HepG2 (cell line): ENCODE data around the gene ZSCAN26. TPM values are rescaled to one million over a fixed set of nuclear protein-coding genes. Genes with fewer than 3 reads are reported as not detected.

ENCODE experiments used
- ARHGAP35 ChIP-seq: sonication (generic); formaldehyde crosslinking; IDR thresholded peaks from 2 replicates; pipeline ENCODE4 v1.9.0; 2022; ENCODE audit warnings: mild to moderate bottlenecking, inconsistent platforms, moderate library complexity, missing genetic modification reagents, borderline replicate concordance
- DNMT3B ChIP-seq: conservative IDR thresholded peaks from 2 replicates; pipeline ENCODE4 v1.6.1; 2016; ENCODE audit warnings: missing biosample characterization, control low read depth
- KDM4B ChIP-seq: sonication (generic); formaldehyde crosslinking; IDR thresholded peaks from 2 replicates; pipeline ENCODE4 v1.4.0; 2020; ENCODE audit warnings: missing genetic modification reagents
- SALL2 ChIP-seq: sonication (generic); formaldehyde crosslinking; IDR thresholded peaks from 2 replicates; pipeline ENCODE4 v1.8.1; 2023; ENCODE audit warnings: mild to moderate bottlenecking, missing genetic modification reagents, inconsistent platforms
- SIN3B ChIP-seq: fragments of 150-350 bp; IDR thresholded peaks from 2 replicates; pipeline ENCODE4 v1.6.1; 2014; ENCODE audit warnings: low read length
- SKI ChIP-seq: fragments of 450-650 bp; IDR thresholded peaks from one replicate; pipeline ENCODE4 v1.6.1; 2018; ENCODE audit warnings: mild to moderate bottlenecking; ENCODE audit not compliant: partially characterized antibody
- SRSF9 ChIP-seq: fragments of 200-400 bp; formaldehyde crosslinking; IDR thresholded peaks from 2 replicates; pipeline ENCODE4 v1.6.1; 2018; ENCODE audit warnings: borderline replicate concordance, mild to moderate bottlenecking, low read depth, low read length; ENCODE audit not compliant: insufficient read depth, poor library complexity, severe bottlenecking
- ZKSCAN5 ChIP-seq: sonication (generic); formaldehyde crosslinking; IDR thresholded peaks from 2 replicates; pipeline ENCODE4 v1.5.1; 2020; ENCODE audit warnings: mild to moderate bottlenecking, missing genetic modification reagents
- ZNF205 ChIP-seq: IDR thresholded peaks from 2 replicates; pipeline ENCODE4 v1.6.1; 2018; ENCODE audit warnings: missing biosample characterization, missing genetic modification reagents
- ZNF546 ChIP-seq: sonication (generic); formaldehyde crosslinking; conservative IDR thresholded peaks from 2 replicates; pipeline ENCODE4 v1.8.1; 2023; ENCODE audit warnings: mild to moderate bottlenecking, missing genetic modification reagents
- ZNF564 ChIP-seq: sonication (generic); formaldehyde crosslinking; IDR thresholded peaks from 2 replicates; pipeline ENCODE4 v1.8.1; 2023; ENCODE audit warnings: mild to moderate bottlenecking, missing genetic modification reagents
- ZNF672 ChIP-seq: sonication (generic); formaldehyde crosslinking; IDR thresholded peaks from 2 replicates; pipeline ENCODE4 v1.8.1; 2022; ENCODE audit warnings: missing genetic modification reagents
- ZNF839 ChIP-seq: sonication (generic); formaldehyde crosslinking; IDR thresholded peaks from 2 replicates; pipeline ENCODE4 v1.4.0; 2020; ENCODE audit warnings: missing genetic modification reagents, mild to moderate bottlenecking, borderline replicate concordance
- polyA plus RNA-seq, 8 experiments: library from polyadenylated mRNA; depleted of rRNA in 3 of 8; stranded (reverse) in 7 of 8; unstranded in 1 of 8; fragments of >200 nt; fragmentation: Illumina TruSeq in 4 of 8; extraction: Trizol in 4 of 8; gene quantifications; 2 replicates each; pipeline versions ENCODE4 v1.2.1 to v1.2.3, GENCODE V29; 2011 to 2016; ENCODE audit warnings: low read depth in 4 of 8, missing spikeins in 1 of 8, mixed read lengths in 1 of 8; ENCODE audit not compliant: insufficient read depth in 1 of 8
- total RNA-seq, 5 experiments: library from RNA; depleted of rRNA; stranded (reverse); fragments of >200 nt; fragmentation: Illumina TruSeq; extraction: Trizol; gene quantifications; 2 replicates each; pipeline ENCODE4 v1.2.3, GENCODE V29; 2016; ENCODE audit warnings: low read depth in 1 of 5
- TF ChIP-seq, protein P1 (sequence below): sonication (generic); formaldehyde crosslinking; IDR thresholded peaks from 2 replicates; pipeline ENCODE4 v1.4.0; 2020; ENCODE audit warnings: mild to moderate bottlenecking, missing genetic modification reagents
- TF ChIP-seq, protein P2 (sequence below): sonication (generic); formaldehyde crosslinking; IDR thresholded peaks from 2 replicates; pipeline ENCODE4 v1.5.0; 2020; ENCODE audit warnings: mild to moderate bottlenecking, missing genetic modification reagents
- TF ChIP-seq, protein P3 (sequence below): sonication (generic); formaldehyde crosslinking; IDR thresholded peaks from 2 replicates; pipeline ENCODE4 v1.8.1; 2023; ENCODE audit warnings: mild to moderate bottlenecking, inconsistent platforms, moderate library complexity, missing genetic modification reagents, borderline replicate concordance
- TF ChIP-seq, protein P4 (sequence below): sonication (generic); formaldehyde crosslinking; IDR thresholded peaks from 2 replicates; pipeline ENCODE4 v1.8.0; 2022; ENCODE audit warnings: missing genetic modification reagents, low read depth, mild to moderate bottlenecking, borderline replicate concordance
- TF ChIP-seq, protein P5 (sequence below): sonication (generic); formaldehyde crosslinking; conservative IDR thresholded peaks from 2 replicates; pipeline ENCODE4 v1.4.0; 2020; ENCODE audit warnings: missing genetic modification reagents
- TF ChIP-seq, protein P6 (sequence below): sonication (generic); formaldehyde crosslinking; IDR thresholded peaks from 2 replicates; pipeline ENCODE4 v1.8.1; 2023; ENCODE audit warnings: mild to moderate bottlenecking, missing genetic modification reagents
- TF ChIP-seq, protein P7 (sequence below): sonication (generic); formaldehyde crosslinking; IDR thresholded peaks from 2 replicates; pipeline ENCODE4 v1.4.0; 2020; ENCODE audit warnings: missing genetic modification reagents

ZSCAN26 gene
- total and polyA plus RNA-seq, 2 of the 13 experiments (the other 11 are each of a cell fraction or from before 2014, with no cell fraction given) = 12.0 to 15.6 TPM

DNA sequence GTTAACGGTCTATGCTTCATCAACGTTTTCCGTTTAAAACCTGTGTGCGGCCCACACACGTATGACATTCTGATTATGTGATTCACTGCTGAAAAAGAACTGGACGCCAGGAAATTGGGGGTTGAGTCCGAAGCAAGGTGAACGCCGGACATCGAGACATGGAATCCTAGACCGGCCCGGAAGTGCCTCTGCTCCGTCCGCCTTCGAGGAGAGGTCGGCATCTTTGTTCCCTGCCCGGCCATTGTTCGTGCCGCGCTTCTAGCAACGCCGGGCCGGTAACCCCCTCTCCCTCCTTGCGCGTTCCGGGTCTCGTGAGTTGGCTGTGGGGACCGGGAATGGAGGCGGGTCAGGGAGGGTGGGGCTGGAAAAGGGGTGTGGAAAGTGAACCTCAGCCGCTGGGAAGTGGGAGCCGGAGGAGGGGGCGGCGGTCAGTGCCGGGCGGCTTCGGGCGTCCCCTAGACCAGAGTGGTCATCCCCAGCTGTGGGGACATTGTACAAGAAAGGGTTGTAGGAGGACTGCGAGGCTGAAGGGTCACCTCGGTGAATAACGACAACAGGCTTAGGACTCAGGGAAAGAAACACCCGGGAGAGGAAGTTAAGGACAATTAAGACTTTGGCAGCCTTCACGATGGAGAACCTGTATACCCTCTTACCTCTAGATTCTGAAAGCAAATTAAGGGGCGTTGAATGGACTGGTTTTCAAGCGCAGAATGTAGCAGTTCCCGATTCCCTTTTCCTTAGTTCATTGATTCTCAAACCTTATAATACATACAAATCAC, 41.7 kb upstream of the ZSCAN26 start, which contains the start of gene ZSCAN9 (continued):
- TF ChIP-seq ZNF564 (CRISPR knock-in tag) = no peak
- TF ChIP-seq ZNF546 (CRISPR knock-in tag) = 0 out of 2 replicates have a peak, but pooled peaks have one; percentile 64
- TF ChIP-seq, protein P1, sequence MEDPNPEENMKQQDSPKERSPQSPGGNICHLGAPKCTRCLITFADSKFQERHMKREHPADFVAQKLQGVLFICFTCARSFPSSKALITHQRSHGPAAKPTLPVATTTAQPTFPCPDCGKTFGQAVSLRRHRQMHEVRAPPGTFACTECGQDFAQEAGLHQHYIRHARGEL (CRISPR knock-in tag) = no peak
- TF ChIP-seq, protein P2, sequence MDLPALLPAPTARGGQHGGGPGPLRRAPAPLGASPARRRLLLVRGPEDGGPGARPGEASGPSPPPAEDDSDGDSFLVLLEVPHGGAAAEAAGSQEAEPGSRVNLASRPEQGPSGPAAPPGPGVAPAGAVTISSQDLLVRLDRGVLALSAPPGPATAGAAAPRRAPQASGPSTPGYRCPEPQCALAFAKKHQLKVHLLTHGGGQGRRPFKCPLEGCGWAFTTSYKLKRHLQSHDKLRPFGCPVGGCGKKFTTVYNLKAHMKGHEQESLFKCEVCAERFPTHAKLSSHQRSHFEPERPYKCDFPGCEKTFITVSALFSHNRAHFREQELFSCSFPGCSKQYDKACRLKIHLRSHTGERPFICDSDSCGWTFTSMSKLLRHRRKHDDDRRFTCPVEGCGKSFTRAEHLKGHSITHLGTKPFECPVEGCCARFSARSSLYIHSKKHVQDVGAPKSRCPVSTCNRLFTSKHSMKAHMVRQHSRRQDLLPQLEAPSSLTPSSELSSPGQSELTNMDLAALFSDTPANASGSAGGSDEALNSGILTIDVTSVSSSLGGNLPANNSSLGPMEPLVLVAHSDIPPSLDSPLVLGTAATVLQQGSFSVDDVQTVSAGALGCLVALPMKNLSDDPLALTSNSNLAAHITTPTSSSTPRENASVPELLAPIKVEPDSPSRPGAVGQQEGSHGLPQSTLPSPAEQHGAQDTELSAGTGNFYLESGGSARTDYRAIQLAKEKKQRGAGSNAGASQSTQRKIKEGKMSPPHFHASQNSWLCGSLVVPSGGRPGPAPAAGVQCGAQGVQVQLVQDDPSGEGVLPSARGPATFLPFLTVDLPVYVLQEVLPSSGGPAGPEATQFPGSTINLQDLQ (CRISPR knock-in tag) = 0 out of 2 replicates have a peak, but pooled peaks have one; percentile 50
- peak; percentile 39; the same call in 1 of the 2 replicates for TF ChIP-seq ZNF839 (CRISPR knock-in tag)
- peak; percentile 93; the same call in 1 of the 2 replicates for TF ChIP-seq ZNF205
- TF ChIP-seq, protein P3, sequence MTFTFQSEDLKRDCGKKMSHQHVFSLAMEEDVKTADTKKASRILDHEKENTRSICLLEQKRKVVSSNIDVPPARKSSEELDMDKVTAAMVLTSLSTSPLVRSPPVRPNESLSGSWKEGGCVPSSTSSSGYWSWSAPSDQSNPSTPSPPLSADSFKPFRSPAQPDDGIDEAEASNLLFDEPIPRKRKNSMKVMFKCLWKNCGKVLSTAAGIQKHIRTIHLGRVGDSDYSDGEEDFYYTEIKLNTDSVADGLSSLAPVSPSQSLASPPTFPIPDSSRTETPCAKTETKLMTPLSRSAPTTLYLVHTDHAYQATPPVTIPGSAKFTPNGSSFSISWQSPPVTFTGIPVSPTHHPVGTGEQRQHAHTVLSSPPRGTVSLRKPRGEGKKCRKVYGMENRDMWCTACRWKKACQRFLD (CRISPR knock-in tag) = 0 out of 2 replicates have a peak, but pooled peaks have one; percentile 75
- TF ChIP-seq, protein P4, sequence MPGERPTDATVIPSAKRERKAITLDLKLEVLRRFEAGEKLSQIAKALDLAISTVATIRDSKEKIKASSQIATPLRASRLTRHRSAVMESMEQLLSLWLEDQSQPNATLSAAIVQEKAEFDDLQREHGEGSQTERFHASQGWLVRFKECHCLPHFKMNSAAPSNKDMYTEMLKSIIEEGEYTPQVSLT = no peak
- TF ChIP-seq SIN3B = peak; percentile 87
- peak; percentile 61 for TF ChIP-seq SKI
- TF ChIP-seq, protein P5, sequence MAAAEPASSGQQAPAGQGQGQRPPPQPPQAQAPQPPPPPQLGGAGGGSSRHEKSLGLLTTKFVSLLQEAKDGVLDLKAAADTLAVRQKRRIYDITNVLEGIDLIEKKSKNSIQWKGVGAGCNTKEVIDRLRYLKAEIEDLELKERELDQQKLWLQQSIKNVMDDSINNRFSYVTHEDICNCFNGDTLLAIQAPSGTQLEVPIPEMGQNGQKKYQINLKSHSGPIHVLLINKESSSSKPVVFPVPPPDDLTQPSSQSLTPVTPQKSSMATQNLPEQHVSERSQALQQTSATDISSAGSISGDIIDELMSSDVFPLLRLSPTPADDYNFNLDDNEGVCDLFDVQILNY (CRISPR knock-in tag) = peak; percentile 74; the same call in 1 of the 2 replicates
- TF ChIP-seq, protein P6, sequence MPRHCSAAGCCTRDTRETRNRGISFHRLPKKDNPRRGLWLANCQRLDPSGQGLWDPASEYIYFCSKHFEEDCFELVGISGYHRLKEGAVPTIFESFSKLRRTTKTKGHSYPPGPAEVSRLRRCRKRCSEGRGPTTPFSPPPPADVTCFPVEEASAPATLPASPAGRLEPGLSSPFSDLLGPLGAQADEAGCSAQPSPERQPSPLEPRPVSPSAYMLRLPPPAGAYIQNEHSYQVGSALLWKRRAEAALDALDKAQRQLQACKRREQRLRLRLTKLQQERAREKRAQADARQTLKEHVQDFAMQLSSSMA (CRISPR knock-in tag) = no peak
- TF ChIP-seq ZNF672 (CRISPR knock-in tag) = no peak
- 0 out of 2 replicates have a peak, but pooled peaks have one; percentile 50 for TF ChIP-seq DNMT3B
- peak; percentile 93 for TF ChIP-seq SALL2 (CRISPR knock-in tag)
- peak; percentile 94; the same call in 1 of the 2 replicates for TF ChIP-seq KDM4B (CRISPR knock-in tag)
- TF ChIP-seq ZKSCAN5 (CRISPR knock-in tag) = no peak
- no peak for TF ChIP-seq SRSF9
- TF ChIP-seq, protein P7, sequence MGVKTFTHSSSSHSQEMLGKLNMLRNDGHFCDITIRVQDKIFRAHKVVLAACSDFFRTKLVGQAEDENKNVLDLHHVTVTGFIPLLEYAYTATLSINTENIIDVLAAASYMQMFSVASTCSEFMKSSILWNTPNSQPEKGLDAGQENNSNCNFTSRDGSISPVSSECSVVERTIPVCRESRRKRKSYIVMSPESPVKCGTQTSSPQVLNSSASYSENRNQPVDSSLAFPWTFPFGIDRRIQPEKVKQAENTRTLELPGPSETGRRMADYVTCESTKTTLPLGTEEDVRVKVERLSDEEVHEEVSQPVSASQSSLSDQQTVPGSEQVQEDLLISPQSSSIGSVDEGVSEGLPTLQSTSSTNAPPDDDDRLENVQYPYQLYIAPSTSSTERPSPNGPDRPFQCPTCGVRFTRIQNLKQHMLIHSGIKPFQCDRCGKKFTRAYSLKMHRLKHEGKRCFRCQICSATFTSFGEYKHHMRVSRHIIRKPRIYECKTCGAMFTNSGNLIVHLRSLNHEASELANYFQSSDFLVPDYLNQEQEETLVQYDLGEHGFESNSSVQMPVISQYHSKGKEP (CRISPR knock-in tag) = peak; percentile 87; the same call in 1 of the 2 replicates
- no peak; the same call in 1 of the 2 replicates for TF ChIP-seq ARHGAP35
